NCI-H2227 treated with DMSO at 0.1 percent for 48 hours (cell line): ENCODE results near the gene C11orf52.

Experiments
- DNase-seq: peaks from one replicate; lab custom pipeline; 2025; lab: John Stamatoyannopoulos, UW

C11orf52 gene

GRCh38 chr11:111976119-111976766 is 57.5 kb downstream of the C11orf52 start:
- no peak for DNase-seq
